GM10266 (cell line): ENCODE results near the gene TBCD.
"Not testable (repeated sequence)": the region's sequence is repeated elsewhere in the genome, so short reads cannot be mapped to it uniquely, and the experiment has no call there.

Experiments
- DNase-seq: peaks from one replicate; pipeline ENCODE4 v3.0.0; 2012; ENCODE audit errors: extremely low spot score
- CTCF ChIP-seq: IDR thresholded peaks from 2 replicates; pipeline ENCODE4 v1.5.1; 2012; ENCODE audit warnings: mild to moderate bottlenecking, low read depth; ENCODE audit not compliant: control insufficient read depth, insufficient read depth; ENCODE audit errors: missing control alignments

Gene TBCD

GRCh38 chr17:82966415-82966814 is 214.6 kb downstream of the TBCD start:
- TF ChIP-seq CTCF, result no peak
- no peak for DNase-seq

GRCh38 chr17:82967268-82968032 is 215.6 kb downstream of the TBCD start:
- no peak for DNase-seq

GRCh38 chr17:82968033-82968841 is 216.4 kb downstream of the TBCD start:
- not testable (repeated sequence) for DNase-seq

More at GRCh38 chr17:82967268-82968032, 215.6 kb downstream of the TBCD start:
- TF ChIP-seq CTCF, result no peak

- TF ChIP-seq CTCF, result no peak
- DNase-seq, result no peak
Observed at GRCh38 chr17:82970067-82970466, 218.2 kb downstream of the TBCD start.

- no peak for DNase-seq
- no peak for TF ChIP-seq CTCF
Observed at GRCh38 chr17:82970818-82971590, 219.1 kb downstream of the TBCD start.

GRCh38 chr17:82972836-82973372 is 221.0 kb downstream of the TBCD start:
- DNase-seq, result no peak

More at GRCh38 chr17:82972836-82973372, 221.0 kb downstream of the TBCD start:
- no peak for TF ChIP-seq CTCF
